Lower leg skin (tissue), 4 donors: ENCODE data around the gene S100B. TPM values are rescaled to one million over a fixed set of nuclear protein-coding genes. Genes with fewer than 3 reads are reported as not detected.

Experiments
- DNase-seq, 2 donors: peaks; one replicate each; pipeline ENCODE4 v3.0.0-alpha.2; 2019; ENCODE audit warnings: low spot score in 2 of 2
- H3K4me3 ChIP-seq: fragments of 200-600 bp; sonication (generic); 2 replicates; pipeline ENCODE4 v1.5.1; 2017; ENCODE audit warnings: mild to moderate bottlenecking, low read depth; ENCODE audit not compliant: poor library complexity, severe bottlenecking
- POLR2A ChIP-seq, 2 donors: fragments of 450-650 bp; IDR thresholded peaks; one replicate each; pipeline ENCODE4 v1.6.1; 2016 to 2017; ENCODE audit warnings: antibody characterized with exemption in 2 of 2, mild to moderate bottlenecking in 1 of 2, moderate library complexity in 1 of 2
- WGBS, 2 donors: methylation state at CpG; one replicate each; pipeline ENCODE4 v1.1.5; 2018; 5-methylcytosine and 5-hydroxymethylcytosine counted together
- intact Hi-C: fragments of 100-400 bp; cut with DNase I; formaldehyde crosslinking; loops from one replicate; pipeline ENCODE4 v1.15.0; 2023; ENCODE audit warnings: low total_unique reads
- total RNA-seq, 4 donors: library from RNA; depleted of rRNA; stranded (reverse); fragments of >200 nt; gene quantifications; one replicate each; pipeline ENCODE4 v1.1.0, GENCODE V29; 2016
- TF ChIP-seq, protein P1 (sequence below), 3 donors: fragments of 450-650 bp; IDR thresholded peaks; one replicate each; pipeline ENCODE4 v1.5.1; 2016; ENCODE audit warnings: antibody characterized with exemption in 3 of 3, mild to moderate bottlenecking in 3 of 3, moderate library complexity in 2 of 3

Gene S100B
- total RNA-seq, 4 donors from 2014 or later = 5.4 to 18.3 (median 13.7) TPM

DNA sequence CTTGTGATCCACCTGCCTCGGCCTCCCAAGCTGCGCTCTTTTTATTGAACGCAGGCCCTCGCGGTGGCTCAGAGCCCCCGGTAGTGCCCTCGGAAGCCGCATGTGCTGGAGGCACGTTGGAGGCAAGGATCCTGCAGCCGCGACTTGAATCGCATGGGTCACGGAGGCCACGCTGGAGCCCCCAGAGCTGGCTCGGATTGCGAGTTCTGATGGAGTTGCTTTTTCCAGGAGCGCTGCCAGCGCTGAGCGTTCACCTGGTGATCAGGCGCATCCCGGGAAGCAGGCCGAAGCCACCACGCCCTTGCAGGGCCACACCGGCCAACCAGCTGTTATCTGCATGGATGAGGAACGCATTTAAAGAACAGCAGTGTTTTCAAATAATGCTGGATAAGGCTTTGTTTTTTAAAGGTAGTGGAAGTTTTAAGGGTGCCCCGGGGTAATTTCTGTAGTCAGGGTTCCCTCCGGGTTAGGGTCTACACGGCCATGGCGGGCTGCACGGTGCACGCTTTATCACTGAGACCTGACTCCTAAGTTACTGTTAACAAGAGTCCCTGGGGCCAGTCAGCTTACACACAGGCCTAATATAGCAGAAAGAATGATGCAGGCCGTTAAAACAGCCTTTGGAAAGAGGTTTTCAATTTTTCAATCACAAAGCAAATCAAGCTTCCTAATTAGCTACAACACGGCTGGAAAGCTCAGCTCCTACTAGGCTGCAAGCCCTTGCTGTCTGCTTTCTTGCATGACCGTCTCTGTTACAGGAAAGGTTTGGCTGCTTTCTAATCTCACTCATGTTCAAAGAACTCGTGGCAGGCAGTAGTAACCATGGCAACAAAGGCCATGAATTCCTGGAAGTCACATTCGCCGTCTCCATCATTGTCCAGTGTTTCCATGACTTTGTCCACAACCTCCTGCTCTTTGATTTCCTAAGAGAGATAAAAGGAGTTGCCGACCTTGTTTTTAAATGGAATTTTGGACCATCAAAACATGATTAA is 6.0 kb downstream of the S100B start:
- no peak overlapping the region for H3K4me3 ChIP-seq
- intact Hi-C loops = no loop called here
- DNase-seq = no peak
- TF ChIP-seq POLR2A (IDR thresholded peaks at IDR 0.05) = no peak
- 79 to 83% methylated on average over 37 to 38 of the region's 38 CpGs for WGBS, 2 donors

DNA sequence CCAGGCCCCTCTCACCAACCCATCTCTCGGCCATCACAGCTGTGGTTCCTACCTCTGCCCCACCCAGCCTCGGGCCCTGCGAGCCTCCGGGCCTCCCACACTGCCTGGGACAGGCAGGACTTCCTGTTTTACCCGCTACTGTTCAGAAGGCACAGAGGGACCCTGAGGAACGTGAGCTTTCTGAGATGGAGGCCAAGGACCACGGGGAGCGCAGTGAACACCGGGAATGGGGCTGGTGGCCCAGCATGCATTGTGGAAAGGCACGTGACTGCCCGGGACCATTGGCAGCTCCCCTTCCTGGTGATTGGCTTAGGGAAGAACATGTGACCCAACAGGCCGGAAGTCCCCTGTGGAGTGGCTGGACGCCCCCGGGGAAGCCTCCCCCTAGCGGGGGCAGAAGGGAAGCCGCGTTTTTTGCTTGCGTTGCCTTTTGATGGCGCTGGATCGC is 7.0 kb downstream of the S100B start:
- 88% methylated on average over 20 of the region's 20 CpGs for WGBS, 2 donors
- no peak for DNase-seq
- no peak overlapping the region for H3K4me3 ChIP-seq
- intact Hi-C loops = no loop called here
- TF ChIP-seq, protein P1, sequence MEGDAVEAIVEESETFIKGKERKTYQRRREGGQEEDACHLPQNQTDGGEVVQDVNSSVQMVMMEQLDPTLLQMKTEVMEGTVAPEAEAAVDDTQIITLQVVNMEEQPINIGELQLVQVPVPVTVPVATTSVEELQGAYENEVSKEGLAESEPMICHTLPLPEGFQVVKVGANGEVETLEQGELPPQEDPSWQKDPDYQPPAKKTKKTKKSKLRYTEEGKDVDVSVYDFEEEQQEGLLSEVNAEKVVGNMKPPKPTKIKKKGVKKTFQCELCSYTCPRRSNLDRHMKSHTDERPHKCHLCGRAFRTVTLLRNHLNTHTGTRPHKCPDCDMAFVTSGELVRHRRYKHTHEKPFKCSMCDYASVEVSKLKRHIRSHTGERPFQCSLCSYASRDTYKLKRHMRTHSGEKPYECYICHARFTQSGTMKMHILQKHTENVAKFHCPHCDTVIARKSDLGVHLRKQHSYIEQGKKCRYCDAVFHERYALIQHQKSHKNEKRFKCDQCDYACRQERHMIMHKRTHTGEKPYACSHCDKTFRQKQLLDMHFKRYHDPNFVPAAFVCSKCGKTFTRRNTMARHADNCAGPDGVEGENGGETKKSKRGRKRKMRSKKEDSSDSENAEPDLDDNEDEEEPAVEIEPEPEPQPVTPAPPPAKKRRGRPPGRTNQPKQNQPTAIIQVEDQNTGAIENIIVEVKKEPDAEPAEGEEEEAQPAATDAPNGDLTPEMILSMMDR (IDR thresholded peaks at IDR 0.05) = no peak
- no peak for TF ChIP-seq POLR2A (IDR thresholded peaks at IDR 0.05)

DNA sequence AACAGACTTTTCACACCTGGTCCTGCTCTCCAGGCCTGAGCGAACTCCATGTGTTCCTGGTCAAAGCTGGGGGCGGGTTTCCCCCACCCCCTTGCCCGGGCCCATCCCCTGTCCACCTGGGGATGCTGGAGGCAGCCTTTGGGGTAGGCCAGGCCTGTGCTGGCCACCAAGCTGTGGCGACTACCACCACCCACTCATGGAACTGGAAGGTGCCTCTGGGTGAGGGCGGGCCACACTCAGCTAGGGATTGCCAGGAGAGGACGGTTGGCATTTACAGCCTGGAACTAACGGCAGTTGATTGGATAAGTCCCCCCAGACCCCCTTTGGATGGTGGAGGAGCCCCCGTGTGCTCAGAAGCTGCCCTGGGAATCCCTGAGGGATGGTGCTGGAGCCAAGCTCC is 7.9 kb downstream of the S100B start:
- intact Hi-C loops = no loop called here
- WGBS, 2 donors = 88 to 91% methylated on average over 7 to 8 of the region's 8 CpGs
- no peak for TF ChIP-seq POLR2A (IDR thresholded peaks at IDR 0.05)
- TF ChIP-seq, protein P1 (IDR thresholded peaks at IDR 0.05) = no peak
- DNase-seq = no peak
- no peak overlapping the region for H3K4me3 ChIP-seq

DNA sequence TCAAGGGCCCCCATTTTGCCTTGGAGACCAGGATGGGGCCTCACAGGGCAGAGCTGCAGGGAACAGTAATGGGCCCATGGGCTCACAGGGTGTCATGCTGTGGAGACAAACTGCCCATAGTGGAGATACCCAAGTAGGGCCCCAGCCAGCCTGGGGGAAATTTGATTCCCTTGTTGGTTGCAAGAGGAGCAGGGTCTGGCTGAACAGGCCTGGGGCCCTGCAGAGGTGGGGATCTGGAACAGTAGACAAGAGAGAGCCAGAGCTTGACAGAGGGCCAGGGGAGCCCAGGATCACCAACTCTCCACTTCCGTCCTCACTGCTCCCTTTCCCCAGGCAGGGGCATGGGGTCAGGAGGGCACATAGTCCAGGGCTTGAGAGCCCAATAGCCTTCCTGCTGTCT is 8.7 kb downstream of the S100B start:
- intact Hi-C loops = no loop called here
- TF ChIP-seq POLR2A (IDR thresholded peaks at IDR 0.05) = no peak
- TF ChIP-seq, protein P1 (IDR thresholded peaks at IDR 0.05) = no peak
- H3K4me3 ChIP-seq = no peak overlapping the region
- no peak for DNase-seq
- whole genome bisulfite sequencing, 2 donors = 50 to 92% methylated on average over 1 of the region's 1 CpG

DNA sequence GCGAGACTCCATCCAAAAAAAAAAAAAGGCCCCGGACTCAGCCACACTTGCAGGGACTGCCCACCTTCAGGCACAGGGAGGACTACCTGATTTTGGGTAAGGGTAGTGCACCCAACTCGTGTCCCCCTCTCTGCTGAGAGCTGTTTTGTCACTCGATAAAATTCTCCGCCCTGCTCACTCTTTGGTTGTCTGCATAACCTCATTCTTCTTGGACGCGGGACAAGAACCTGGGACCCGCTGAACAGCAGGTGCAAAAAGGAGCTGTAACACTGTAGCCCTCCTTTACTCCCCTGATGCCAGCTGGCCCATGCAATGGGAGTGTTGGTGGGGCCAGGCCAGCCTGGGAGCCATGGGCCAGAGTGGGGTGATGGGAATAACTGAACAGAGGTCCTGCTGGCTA is 10.6 kb downstream of the S100B start:
- TF ChIP-seq POLR2A (IDR thresholded peaks at IDR 0.05) = no peak
- TF ChIP-seq, protein P1 (IDR thresholded peaks at IDR 0.05) = no peak
- 90% methylated on average over 8 of the region's 8 CpGs for WGBS, 2 donors
- no peak overlapping the region for H3K4me3 ChIP-seq
- DNase-seq = no peak
- intact Hi-C loops = no loop called here

DNA sequence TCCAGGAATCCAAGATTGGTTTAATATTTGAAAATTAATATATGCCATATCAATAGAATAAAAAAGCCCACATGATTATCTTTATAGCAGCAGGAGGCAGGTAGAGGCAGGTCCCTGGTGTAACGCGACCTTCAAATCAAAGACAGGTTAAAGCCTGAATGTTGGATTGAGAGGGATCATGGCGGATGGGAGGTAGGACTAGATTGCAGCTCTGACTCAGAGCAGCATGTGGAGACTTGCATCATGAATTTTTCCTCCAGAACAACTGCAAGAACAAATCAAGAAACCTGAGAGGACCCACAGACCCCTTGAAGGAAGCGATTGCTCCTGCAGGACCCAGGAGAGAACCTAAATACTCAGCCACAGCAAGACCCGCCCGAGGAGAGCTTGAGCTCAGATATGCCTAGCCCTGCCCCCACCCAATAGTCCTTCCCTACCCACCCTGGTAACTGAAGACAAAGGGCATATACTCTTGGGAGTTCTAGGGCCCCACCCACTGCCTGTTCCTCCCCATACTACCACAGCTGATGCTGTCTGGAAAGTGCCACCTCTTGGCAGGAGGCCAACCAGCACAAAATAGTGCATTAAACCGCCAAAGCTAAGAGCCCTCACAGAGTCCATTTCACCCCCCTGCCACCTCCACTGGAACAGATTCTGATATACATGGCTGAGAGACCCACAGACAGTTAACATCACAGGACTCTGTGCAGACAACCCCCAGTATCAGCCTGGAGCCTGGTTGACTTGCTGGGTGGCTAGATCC is 19.5 kb downstream of the S100B start:
- peak in 1 of 2 donors; percentile 43 for DNase-seq
- intact Hi-C loops = no loop called here
- WGBS, 2 donors = 53 to 62% methylated on average over 7 of the region's 7 CpGs
- no peak for TF ChIP-seq POLR2A (IDR thresholded peaks at IDR 0.05)
- TF ChIP-seq, protein P1 (IDR thresholded peaks at IDR 0.05) = no peak
- no peak overlapping the region for H3K4me3 ChIP-seq
